ENCODE measurements around the gene WDR88.

DNA sequence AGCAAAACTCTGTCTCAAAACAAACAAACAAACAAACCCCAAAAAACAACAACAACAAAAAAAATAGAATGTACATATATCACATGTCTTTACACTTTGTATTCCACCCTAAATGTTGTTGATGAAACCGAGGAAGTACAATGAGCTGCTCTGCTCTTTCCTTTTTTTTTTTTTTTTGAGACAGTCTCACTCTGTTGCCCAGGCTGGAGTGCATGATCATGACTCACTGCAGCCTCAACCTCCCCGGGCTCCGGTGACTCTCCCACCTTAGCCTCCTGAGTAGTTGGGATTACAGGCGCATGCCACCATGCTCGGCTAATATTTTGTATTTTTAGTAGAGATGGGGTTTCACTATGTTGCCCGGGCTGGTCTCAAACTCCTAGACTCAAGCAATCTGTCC, 31.6 kb downstream of the WDR88 start:
- TF ChIP-seq POLR2A (IDR thresholded peaks at IDR 0.05; ENCODE audit: low read depth, low read length) (no peak), POU2F2 (IDR thresholded peaks at IDR 0.05; ENCODE audit: low read depth, low read length) (no peak), POLR2AphosphoS5 (IDR thresholded peaks at IDR 0.05; ENCODE audit: low read depth, low read length) (no peak), TAF1 (IDR thresholded peaks at IDR 0.05; ENCODE audit: low read depth, low read length) (no peak)

Measured in GM12891 (cell line).